K562 (cell line): ENCODE measurements around the gene TLE4. TPM values are rescaled to one million over a fixed set of nuclear protein-coding genes. Genes with fewer than 3 reads are reported as not detected.

Experiments
- ATAC-seq: fragments of 200-7000 bp; cut with Tn5 transposase; 3 replicates; pipeline ENCODE4 v1.9.1; 2020; ENCODE audit warnings: moderate library complexity
- BruUV-seq: library from RNA; stranded (reverse); fragments of 400-500 nt; replicated peaks from 2 replicates; lab custom pipeline; 2021; lab: Mats Ljungman, UMichigan
- CTCF ChIA-PET: fragments of 300-600 bp; formaldehyde crosslinking; extraction: SDS; loops from one replicate; lab custom pipeline; 2021; ENCODE audit warnings: low intra/inter-chr PET ratio; lab: Yijun Ruan, JAX
- POLR2A ChIA-PET: fragments of 300-600, 350-650 bp; sonication (Branson Sonifier 250); formaldehyde crosslinking; extraction: SDS; loops from one replicate; lab custom pipeline; 2021; ENCODE audit warnings: antibody characterized with exemption, inconsistent platforms; lab: Yijun Ruan, JAX
- DNase-seq, 4 experiments: peaks; one replicate each; pipeline versions ENCODE4 v3.0.0 to v3.0.0-alpha.2; 2011 to 2018; ENCODE audit warnings: low spot score in 3 of 4, mixed read lengths in 3 of 4; ENCODE audit errors: extremely low read depth in 1 of 4
- FAIRE-seq: peaks from 2 replicates; lab custom pipeline; 2011; peaks lifted over from hg19 to GRCh38; lab: Jason Lieb, UNC
- H2AFZ ChIP-seq: 2 replicates; pipeline ENCODE4 v1.6.0; 2011; ENCODE audit warnings: low read depth, low read length, control low read depth, inconsistent platforms
- H3K27ac ChIP-seq: fragments of 200-600 bp; 3 replicates; pipeline ENCODE4 v1.8.0; 2011; ENCODE audit warnings: low read depth, mild to moderate bottlenecking, control low read depth, inconsistent platforms, low read length, moderate library complexity, mixed read lengths; ENCODE audit errors: extremely low read depth
- H3K27me3 ChIP-seq, 2 experiments: fragments of 300-600 bp in 1 of 2; 2 replicates in 1 of 2; 3 replicates in 1 of 2; pipeline versions ENCODE4 v1.6.0 to v1.8.0; 2011; ENCODE audit warnings: inconsistent platforms in 2 of 2, low read length in 2 of 2, mild to moderate bottlenecking in 1 of 2, mixed read lengths in 1 of 2, moderate library complexity in 1 of 2; ENCODE audit not compliant: control insufficient read depth in 2 of 2, insufficient read depth in 2 of 2
- H3K36me3 ChIP-seq: fragments of 300-600 bp; 3 replicates; pipeline ENCODE4 v1.8.0; 2011; ENCODE audit warnings: mild to moderate bottlenecking, low read length, inconsistent platforms; ENCODE audit not compliant: control insufficient read depth, insufficient read depth
- H3K4me1 ChIP-seq, 2 experiments: fragments of 200-600 bp in 1 of 2; replicated peaks in 1 of 2; 2 replicates in 1 of 2; 3 replicates in 1 of 2; pipeline versions ENCODE4 v1.5.1 to v1.8.0; 2011; ENCODE audit warnings: inconsistent platforms in 2 of 2, low read length in 2 of 2, mild to moderate bottlenecking in 1 of 2, mixed read lengths in 1 of 2, moderate library complexity in 1 of 2; ENCODE audit not compliant: control insufficient read depth in 2 of 2, insufficient read depth in 2 of 2
- H3K4me2 ChIP-seq: 2 replicates; pipeline ENCODE4 v1.6.1; 2011; ENCODE audit warnings: low read length, control low read depth, inconsistent platforms, mixed read lengths; ENCODE audit not compliant: insufficient read depth
- H3K4me3 ChIP-seq: fragments of 200-600 bp; sonication (generic), shearing (Covaris generic); 2 replicates; pipeline ENCODE4 v1.5.1; 2016; ENCODE audit warnings: control low read depth, inconsistent platforms
- H3K79me2 ChIP-seq: fragments of 200-600 bp; 3 replicates; pipeline ENCODE4 v1.8.0; 2011; ENCODE audit warnings: low read length, inconsistent platforms; ENCODE audit not compliant: control insufficient read depth, insufficient read depth
- H3K9ac ChIP-seq, 2 experiments: 2 replicates each; pipeline versions ENCODE4 v1.6.0 to v1.6.1; 2011; ENCODE audit warnings: low read depth in 2 of 2, low read length in 2 of 2, control low read depth in 1 of 2, inconsistent platforms in 1 of 2, mild to moderate bottlenecking in 1 of 2, mixed read lengths in 1 of 2; ENCODE audit not compliant: insufficient read depth in 1 of 2
- H3K9me1 ChIP-seq: one replicate; pipeline ENCODE4 v1.6.0; 2011; ENCODE audit warnings: inconsistent platforms, mild to moderate bottlenecking, low read length, moderate library complexity; ENCODE audit not compliant: control insufficient read depth, insufficient read depth
- H3K9me3 ChIP-seq: replicated peaks from 2 replicates; pipeline ENCODE4 v1.5.1; 2011; ENCODE audit warnings: low read depth, low read length, inconsistent platforms; ENCODE audit not compliant: control insufficient read depth, insufficient read depth
- H4K20me1 ChIP-seq: replicated peaks from 2 replicates; pipeline ENCODE4 v1.6.1; 2011; ENCODE audit warnings: low read length, inconsistent platforms, mixed read lengths; ENCODE audit not compliant: control insufficient read depth, insufficient read depth
- BRCA1 ChIP-seq, 2 experiments: fragments of 450-650 bp in 1 of 2; sonication (generic) in 1 of 2; formaldehyde crosslinking in 1 of 2; IDR thresholded peaks; 2 replicates each; pipeline versions ENCODE4 v1.5.0 to v1.6.1; 2017 to 2020; ENCODE audit warnings: mild to moderate bottlenecking in 1 of 2, missing genetic modification reagents in 1 of 2
- MYC ChIP-seq, 2 experiments: fragments of 250-450 bp in 1 of 2; sonication (Bioruptor Pico) in 1 of 2; IDR thresholded peaks; 2 replicates each; pipeline versions ENCODE4 v1.5.1 to v1.6.1; 2012 to 2021; ENCODE audit warnings: low read depth in 2 of 2, borderline replicate concordance in 1 of 2, improper control_type of control experiment in 1 of 2, low read length in 1 of 2, mild to moderate bottlenecking in 1 of 2, moderate library complexity in 1 of 2
- POLR2H ChIP-seq: IDR thresholded peaks from 2 replicates; pipeline ENCODE4 v1.6.1; 2016; ENCODE audit warnings: missing genetic modification characterization, low read depth, mild to moderate bottlenecking, control low read depth, missing compliant biosample characterization, moderate library complexity
- ZKSCAN1 ChIP-seq: fragments of 150-350 bp; IDR thresholded peaks from 2 replicates; pipeline ENCODE4 v1.6.1; 2016; ENCODE audit warnings: low read depth, low read length
- WGBS: fragments of 100-300 bp; shearing (Covaris generic); methylation state at CpG from one replicate; pipeline ENCODE4 v1.1.6; 2016; ENCODE audit warnings: low coverage, mixed read lengths; ENCODE audit not compliant: insufficient coverage; ENCODE audit errors: missing lambda C conversion rate; 5-methylcytosine and 5-hydroxymethylcytosine counted together
- in situ Hi-C: fragments of 300-500 bp; cut with MboI; formaldehyde crosslinking; loops from 4 replicates; pipeline ENCODE4 v1.15.0; 2018; ENCODE audit warnings: inconsistent platforms, mixed read lengths
- intact Hi-C: fragments of 100-400 bp; cut with micrococcal nuclease; formaldehyde crosslinking; loops from 2 replicates; pipeline ENCODE4 v1.14.2; 2022
- polyA plus RNA-seq, 8 experiments: library from polyadenylated mRNA; depleted of rRNA in 4 of 8; stranded (reverse) in 5 of 8; unstranded in 3 of 8; fragments of >200 nt; fragmentation: Nextera tagmentation in 2 of 8; fragmentation: Illumina TruSeq in 1 of 8; extraction: Ambion mirVana in 2 of 8; extraction: Trizol in 1 of 8; gene quantifications; 2 replicates each; pipeline versions ENCODE4 v1.2.1 to v1.2.3, GENCODE V29; 2011 to 2014; ENCODE audit warnings: inconsistent platforms in 1 of 8, missing spikeins in 1 of 8
- total RNA-seq, 7 experiments: library from RNA; depleted of rRNA in 6 of 7; stranded (reverse); fragments of >200 nt in 6 of 7; fragmentation: Illumina TruSeq in 2 of 7; extraction: Trizol in 2 of 7; gene quantifications; 2 replicates each; pipeline versions ENCODE4 v1.2.1 to v1.2.3, GENCODE V29; 2011 to 2021; ENCODE audit warnings: low replicate concordance in 1 of 7

The TLE4 gene
- total and polyA plus RNA-seq, 9 of the 15 experiments (the other 6 are each of a cell fraction or from before 2014, with no cell fraction given), result 1.1 to 8.8 (median 5.7) TPM

DNA sequence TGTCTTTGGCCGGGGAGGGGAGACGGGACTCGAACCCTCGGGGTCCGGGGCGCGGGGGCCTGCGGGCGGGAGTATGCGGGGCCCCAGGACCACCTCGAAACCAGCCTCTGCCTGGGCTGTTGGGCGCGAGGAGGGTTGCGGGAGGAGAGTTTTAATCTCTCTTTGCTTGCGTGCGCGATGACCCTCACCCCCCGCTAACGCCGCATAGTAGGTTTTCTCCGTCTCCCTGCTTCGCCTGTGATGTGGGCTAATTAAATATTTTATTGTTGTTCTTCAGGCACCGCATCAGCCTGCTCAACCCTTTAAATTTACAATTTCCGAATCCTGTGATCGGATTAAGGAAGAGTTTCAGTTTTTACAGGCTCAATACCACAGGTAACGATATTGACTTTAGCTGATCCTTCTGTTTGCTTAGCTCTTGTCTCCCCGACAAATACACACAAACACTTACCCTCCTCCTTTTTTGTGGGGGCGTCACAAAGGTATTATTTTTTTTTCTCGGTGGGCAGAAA, 1.7 kb downstream of the TLE4 start:
- ChIA-PET POLR2A (interaction anchor here (1.2 kb wide), 1 partner anchor 10 kb away, joined by 5 read pairs; no protein-coding TSS in a partner anchor), CTCF (no interaction called here)
- Histone ChIP-seq H3K9me1 (no peaks in the 10 kb centered on the region), H3K4me1 (peaks cover 0 to 27% of the 10 kb centered on the region in 2 experiments; a peak in 2 of 5 replicates), H4K20me1 (no peaks in the 10 kb centered on the region), H3K4me3 (peak overlapping the region; percentile 52), H3K36me3 (no peaks in the 10 kb centered on the region), H3K79me2 (no peaks in the 10 kb centered on the region; the same call in 2 of the 3 replicates), H3K9me3 (no peaks in the 10 kb centered on the region), H3K9ac (peak overlapping the region; percentile 31 to 84; a peak in 3 of 4 replicates), H3K27ac (peak overlapping the region; percentile 41; the same call in 2 of the 3 replicates), H3K27me3 (no peaks in the 10 kb centered on the region), H3K4me2 (peak overlapping the region; percentile 35), H2AFZ (peak overlapping the region; percentile 55; the same call in 1 of the 2 replicates)
- FAIRE-seq, result no peak
- WGBS, result 6% methylated on average over 8 of the region's 29 CpGs
- no peak for DNase-seq
- intact Hi-C loops (loop anchor here (5.0 kb wide), 2 partner anchors 49 to 99 kb away; no protein-coding TSS in a partner anchor), in situ Hi-C loops (no loop called here)
- TSS peak; percentile 21 for BruUV-seq
- no peak for ATAC-seq
- TF ChIP-seq POLR2H (tag) (no peak), ZKSCAN1 (peak; percentile 66; the same call in 1 of the 2 replicates), BRCA1 (IDR thresholded peaks at IDR 0.05) (peak; percentile 87; the same call in 1 of the 2 replicates), BRCA1 (CRISPR knock-in tag; IDR thresholded peaks at IDR 0.05) (no peak), MYC (IDR thresholded peaks at IDR 0.05; ENCODE audit: low read depth, low read length) (no peak), MYC (CRISPR knock-in tag; IDR thresholded peaks at IDR 0.05; ENCODE audit: borderline replicate concordance, low read depth) (no peak)
